Activated T-cell treated with anti-CD3 and anti-CD28 coated beads, Interleukin-2, amount 50 U/mL, for 4 hours (primary cell): ENCODE results near the gene TPRN. TPM values are rescaled to one million over a fixed set of nuclear protein-coding genes. Genes with fewer than 3 reads are reported as not detected.
A peak's percentile ranks its signal among the peaks of the same experiment; 100 is the strongest.

ENCODE experiments used
- ATAC-seq, 2 donors: fragments of 200-7000 bp; cut with Tn5 transposase; one replicate each; pipeline ENCODE4 v1.10.0; 2021
- DNase-seq: peaks from one replicate; pipeline ENCODE4 v3.0.0-alpha.2; 2020
- H3K27me3 Mint-ChIP-seq: one replicate; pipeline ENCODE4 v1.8.0; 2021; ENCODE audit warnings: low read depth, mixed read lengths
- H3K36me3 Mint-ChIP-seq: one replicate; pipeline ENCODE4 v1.8.0; 2022; ENCODE audit warnings: mixed read lengths; ENCODE audit not compliant: insufficient read depth
- H3K4me1 Mint-ChIP-seq: one replicate; pipeline ENCODE4 v1.8.0; 2021; ENCODE audit warnings: low read depth, mixed read lengths
- H3K4me3 Mint-ChIP-seq: one replicate; pipeline ENCODE4 v1.8.0; 2021; ENCODE audit warnings: mild to moderate bottlenecking, moderate library complexity, mixed read lengths
- H3K9me3 Mint-ChIP-seq: one replicate; pipeline ENCODE4 v1.8.0; 2021; ENCODE audit warnings: mixed read lengths
- total RNA-seq, 3 donors: library from RNA; stranded (reverse); gene quantifications; one replicate each; pipeline ENCODE4 v1.2.1, GENCODE V29; 2021

Gene TPRN
- total RNA-seq, 3 donors from 2014 or later = 15.4 to 15.6 (median 15.5) TPM

DNA sequence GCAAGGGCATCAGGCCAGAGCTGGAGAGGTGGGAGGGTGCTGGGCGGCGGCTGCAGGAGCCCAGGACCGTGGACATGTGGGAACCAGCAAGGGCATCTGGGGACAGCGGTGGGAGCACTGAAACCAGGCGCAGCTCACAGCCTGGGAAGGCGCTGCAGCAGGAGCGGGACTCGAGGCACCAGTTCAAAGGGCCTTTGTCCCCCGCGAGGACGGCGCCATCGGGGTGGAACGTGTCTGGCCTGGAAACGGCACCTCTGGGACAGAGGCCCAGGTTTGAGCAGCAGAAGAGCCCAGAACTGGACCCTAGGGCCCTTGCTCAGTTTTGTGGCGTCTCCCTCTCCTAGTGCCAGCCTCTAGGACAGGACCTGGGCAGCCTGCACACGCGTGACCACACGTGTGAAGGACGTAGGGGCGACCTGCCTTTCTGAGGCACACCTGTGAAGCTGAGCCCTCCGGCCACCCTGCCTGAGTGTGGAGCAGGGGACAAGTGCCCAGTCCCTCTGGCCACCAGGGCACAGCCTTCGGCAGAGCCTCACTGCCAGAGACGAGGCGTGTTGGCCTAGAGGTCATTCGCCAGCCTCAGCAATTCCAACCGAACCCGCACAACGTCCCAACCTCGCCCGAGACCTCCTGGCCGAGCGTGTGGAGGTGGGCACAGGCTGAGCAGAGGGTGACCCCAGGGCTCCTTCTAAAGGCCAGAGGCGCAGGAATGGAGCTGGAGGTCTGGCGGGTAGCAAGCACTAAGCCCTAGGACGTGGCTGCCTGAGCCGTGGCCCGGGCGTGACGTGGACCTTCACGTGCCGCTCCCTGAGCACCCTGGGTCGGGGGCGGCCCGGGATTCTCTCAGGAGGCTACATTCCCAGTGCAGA is 26.5 kb downstream of the TPRN start:
- Mint-ChIP-seq H3K4me3 (no peak overlapping the region), H3K9me3 (no peaks in the 10 kb centered on the region), H3K36me3 (peaks cover 3% of the 10 kb centered on the region), H3K27me3 (peaks cover 16% of the 10 kb centered on the region), H3K4me1 (no peaks in the 10 kb centered on the region)
- no peak for ATAC-seq
- DNase-seq = no peak

DNA sequence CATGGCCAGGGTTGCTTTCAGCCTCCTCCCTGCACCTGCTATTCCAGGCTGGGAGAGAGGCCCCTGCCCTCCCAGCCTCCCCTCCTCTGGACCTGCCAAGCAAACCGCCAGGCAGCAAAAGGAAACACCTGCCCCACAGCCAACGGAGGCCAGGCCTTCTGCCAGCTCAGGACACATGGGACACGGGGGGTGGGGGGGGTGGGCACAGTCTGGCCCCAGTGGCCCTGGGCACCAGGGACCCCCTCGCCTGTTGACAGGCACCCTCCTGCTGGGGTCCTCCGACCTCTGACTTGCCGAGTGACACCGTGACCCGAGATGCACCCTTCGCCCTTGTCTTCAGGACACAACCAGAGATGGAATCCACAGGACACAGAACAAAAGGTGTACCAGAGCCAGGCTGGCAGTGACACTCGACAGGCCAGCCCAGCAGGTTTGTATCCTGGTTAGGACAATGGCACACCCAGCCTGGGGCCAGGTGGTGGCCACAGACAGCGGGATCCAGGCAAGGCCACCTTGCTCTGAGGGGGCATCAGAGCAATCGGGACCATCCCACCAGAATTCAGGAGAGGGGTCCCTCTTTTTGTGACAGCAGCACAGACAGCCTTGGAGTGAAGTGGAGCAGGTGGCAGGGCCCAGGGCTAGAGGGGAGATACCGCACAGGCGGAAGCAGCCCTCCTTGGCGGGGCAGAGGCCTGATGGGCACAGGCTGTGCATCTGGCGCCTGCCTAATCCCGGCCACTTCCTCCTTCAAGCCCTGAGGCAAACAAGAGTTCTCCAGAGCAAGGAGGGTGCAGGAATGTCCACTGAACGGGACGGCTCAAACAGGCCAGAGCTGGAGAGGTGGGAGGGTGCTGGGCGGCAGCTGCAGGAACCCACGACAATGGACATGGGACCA is 27.4 kb downstream of the TPRN start:
- DNase-seq (no peak), ATAC-seq (no peak)
- H3K4me1 Mint-ChIP-seq = peaks cover 1% of the 10 kb centered on the region
- H3K27me3 Mint-ChIP-seq = peaks cover 18% of the 10 kb centered on the region
- no peak overlapping the region for H3K4me3 Mint-ChIP-seq
- H3K9me3 Mint-ChIP-seq = no peaks in the 10 kb centered on the region
- H3K36me3 Mint-ChIP-seq = peaks cover 3% of the 10 kb centered on the region

GRCh38 chr9:137171149-137171900 is 29.2 kb downstream of the TPRN start:
- ATAC-seq = no peak
- Mint-ChIP-seq H3K27me3 (peaks cover 24% of the 10 kb centered on the region), H3K4me1 (peaks cover 4% of the 10 kb centered on the region), H3K9me3 (no peaks in the 10 kb centered on the region), H3K4me3 (no peak overlapping the region), H3K36me3 (no peaks in the 10 kb centered on the region)
- DNase-seq = no peak

GRCh38 chr9:137170486-137171148 is 29.9 kb downstream of the TPRN start:
- Mint-ChIP-seq H3K27me3 (peaks cover 31% of the 10 kb centered on the region), H3K36me3 (no peaks in the 10 kb centered on the region), H3K4me3 (no peak overlapping the region), H3K9me3 (no peaks in the 10 kb centered on the region), H3K4me1 (peaks cover 4% of the 10 kb centered on the region)
- DNase-seq (no peak), ATAC-seq (no peak)

- no peak for DNase-seq
- Mint-ChIP-seq H3K27me3 (peaks cover 38% of the 10 kb centered on the region), H3K36me3 (no peaks in the 10 kb centered on the region), H3K4me3 (no peak within 1 kb of the TSS), H3K4me1 (peaks cover 4% of the 10 kb centered on the region), H3K9me3 (no peaks in the 10 kb centered on the region)
- ATAC-seq = no peak
Observed at GRCh38 chr9:137169896-137170358, 30.6 kb downstream of the TPRN start, which contains the start of gene LRRC26. TSS of gene LRRC26 (minus strand) at chr9:137170051. CDS start at chr9:137169943, 108 bp downstream.

GRCh38 chr9:137168904-137169856 is 31.4 kb downstream of the TPRN start:
- H3K4me3 Mint-ChIP-seq = no peak overlapping the region
- peaks cover 4% of the 10 kb centered on the region for H3K4me1 Mint-ChIP-seq
- H3K36me3 Mint-ChIP-seq = no peaks in the 10 kb centered on the region
- H3K27me3 Mint-ChIP-seq = peaks cover 44% of the 10 kb centered on the region
- DNase-seq (no peak), ATAC-seq (peak; percentile 22 to 42)
- no peaks in the 10 kb centered on the region for H3K9me3 Mint-ChIP-seq

DNA sequence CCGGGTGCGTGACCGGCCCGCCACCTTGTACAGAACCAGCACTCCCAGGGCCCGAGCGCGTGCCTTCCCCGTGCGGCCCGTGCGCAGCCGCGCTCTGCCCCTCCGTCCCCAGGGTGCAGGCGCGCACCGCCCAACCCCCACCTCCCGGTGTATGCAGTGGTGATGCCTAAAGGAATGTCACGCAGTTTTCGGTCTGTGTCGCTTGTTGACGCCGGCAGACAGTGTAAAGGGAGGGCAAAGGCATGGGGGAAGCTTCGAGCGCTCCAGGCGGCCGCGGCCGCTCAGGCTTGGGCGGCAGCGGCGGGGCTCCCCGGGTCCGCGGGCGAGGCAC is 32.0 kb downstream of the TPRN start:
- Mint-ChIP-seq H3K27me3 (peaks cover 47% of the 10 kb centered on the region), H3K36me3 (no peaks in the 10 kb centered on the region), H3K9me3 (no peaks in the 10 kb centered on the region), H3K4me3 (no peak overlapping the region), H3K4me1 (peaks cover 4% of the 10 kb centered on the region)
- no peak for DNase-seq
- peak; percentile 24 to 31 for ATAC-seq

GRCh38 chr9:137167747-137168572 is 32.6 kb downstream of the TPRN start:
- Mint-ChIP-seq H3K4me1 (peaks cover 4% of the 10 kb centered on the region), H3K27me3 (peaks cover 46% of the 10 kb centered on the region), H3K9me3 (no peaks in the 10 kb centered on the region), H3K36me3 (no peaks in the 10 kb centered on the region), H3K4me3 (no peak overlapping the region)
- no peak for DNase-seq
- peak; percentile 4 to 21 for ATAC-seq

GRCh38 chr9:137167277-137167746 is 33.2 kb downstream of the TPRN start:
- DNase-seq (no peak), ATAC-seq (no peak)
- Mint-ChIP-seq H3K4me1 (peaks cover 4% of the 10 kb centered on the region), H3K9me3 (no peaks in the 10 kb centered on the region), H3K4me3 (no peak overlapping the region), H3K36me3 (no peaks in the 10 kb centered on the region), H3K27me3 (peaks cover 48% of the 10 kb centered on the region)

GRCh38 chr9:137166380-137167229 is 33.9 kb downstream of the TPRN start:
- no peak overlapping the region for H3K4me3 Mint-ChIP-seq
- ATAC-seq = no peak
- H3K9me3 Mint-ChIP-seq = no peaks in the 10 kb centered on the region
- peaks cover 51% of the 10 kb centered on the region for H3K27me3 Mint-ChIP-seq
- no peaks in the 10 kb centered on the region for H3K36me3 Mint-ChIP-seq
- no peak for DNase-seq
- peaks cover 4% of the 10 kb centered on the region for H3K4me1 Mint-ChIP-seq

DNA sequence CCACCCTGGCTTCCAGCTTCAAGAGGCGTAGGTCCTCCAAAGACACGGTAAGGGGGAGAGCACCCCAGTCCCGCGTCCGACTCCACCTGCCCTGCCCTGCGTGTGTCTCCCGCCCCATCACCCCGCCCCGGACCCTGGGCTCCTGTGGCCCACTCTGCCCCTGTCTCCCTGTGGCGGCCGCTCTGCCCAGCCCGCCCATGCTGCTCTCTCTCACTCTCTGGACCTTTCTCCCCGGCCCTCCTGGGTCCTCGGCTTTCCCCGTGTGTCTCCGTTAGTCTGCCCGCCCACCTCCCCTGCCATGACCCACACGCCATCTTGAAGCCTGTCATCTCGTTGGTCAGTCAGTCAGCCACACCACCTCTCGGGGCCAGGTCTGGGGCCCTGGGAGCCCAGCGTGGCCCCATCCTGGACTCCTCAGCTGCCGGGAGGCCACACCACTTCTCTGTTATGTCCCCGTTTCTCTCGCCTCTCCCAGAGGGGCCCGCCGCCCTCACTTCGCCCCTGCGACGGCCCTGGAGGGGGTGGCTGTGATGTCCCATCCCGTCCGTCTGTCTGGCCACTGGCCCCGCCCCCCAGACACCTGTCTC is 35.2 kb downstream of the TPRN start:
- ATAC-seq = no peak
- Mint-ChIP-seq H3K9me3 (no peaks in the 10 kb centered on the region), H3K4me1 (peaks cover 4% of the 10 kb centered on the region), H3K4me3 (no peak overlapping the region), H3K36me3 (no peaks in the 10 kb centered on the region), H3K27me3 (peaks cover 49% of the 10 kb centered on the region)
- DNase-seq = no peak
